NCI-H2196 treated with DMSO at 0.1 percent for 48 hours (cell line): ENCODE data around the gene TBX1.
A peak's percentile ranks its signal among the peaks of the same experiment; 100 is the strongest.

Experiments used
- DNase-seq: peaks from one replicate; lab custom pipeline; 2025; ENCODE audit not compliant: unreplicated experiment; lab: John Stamatoyannopoulos, UW

The TBX1 gene

GRCh38 chr22:19760058-19760950, at the start of gene TBX1:
Gene TBX1 (plus strand): TSS chr22:19760778. CDS start chr22:19760844, 66 bp downstream.
- DNase-seq, result no peak

- DNase-seq, result no peak
Observed at GRCh38 chr22:19713245-19713644, 47.3 kb upstream of the TBX1 start.

GRCh38 chr22:19713650-19714311, 46.8 kb upstream of the TBX1 start:
- no peak for DNase-seq

- no peak for DNase-seq
Observed at GRCh38 chr22:19714312-19715187, 46.0 kb upstream of the TBX1 start, which contains the start of gene SEPTIN5. Gene SEPTIN5 (plus strand): TSS chr22:19714503. CDS start chr22:19714589, 86 bp downstream.

DNA sequence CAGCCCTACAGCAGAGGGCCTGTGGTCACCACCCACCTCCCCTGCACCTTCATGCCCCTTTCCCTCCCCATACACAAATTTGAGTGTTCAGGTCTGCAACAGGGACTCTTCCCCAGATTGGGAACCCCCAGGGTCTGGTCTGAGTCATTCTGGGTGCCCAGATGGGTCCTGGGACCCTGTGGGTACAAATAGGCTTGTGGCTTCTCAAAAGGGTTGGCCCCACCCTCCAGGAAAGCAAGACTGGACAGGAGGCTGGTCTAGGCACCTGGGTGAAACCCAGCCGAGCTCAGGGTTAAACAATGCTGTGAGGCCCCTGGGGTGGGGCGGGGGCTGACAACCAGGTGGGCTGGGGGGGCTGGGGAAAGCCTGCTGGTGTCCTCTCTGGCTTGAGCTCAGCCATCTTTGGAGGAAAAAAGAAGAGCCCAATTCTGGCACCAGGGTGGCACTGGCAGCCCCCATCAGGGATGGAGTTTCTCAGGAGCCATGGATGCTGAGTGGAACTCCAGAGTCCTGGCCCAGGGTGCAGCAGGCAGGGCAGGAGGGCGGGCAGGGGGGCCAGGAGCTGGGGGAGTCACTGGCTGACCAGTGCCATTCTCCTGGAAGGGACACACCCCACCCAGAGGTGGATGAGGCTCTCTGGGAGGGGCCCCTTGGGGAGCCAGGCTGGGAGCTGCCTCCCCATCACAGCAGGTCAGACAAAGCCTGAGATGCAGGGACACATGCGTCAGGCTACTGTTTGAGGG, 45.2 kb upstream of the TBX1 start:
- DNase-seq, result no peak

- DNase-seq, result no peak
Observed at GRCh38 chr22:19716041-19716828, 44.3 kb upstream of the TBX1 start.

GRCh38 chr22:19716829-19717105, 43.8 kb upstream of the TBX1 start:
- DNase-seq, result no peak

- DNase-seq, result no peak
Observed at GRCh38 chr22:19717181-19717580, 43.4 kb upstream of the TBX1 start.

- peak; percentile 28 for DNase-seq
Observed at GRCh38 chr22:19717691-19718455, 42.7 kb upstream of the TBX1 start.

GRCh38 chr22:19718456-19719049, 42.0 kb upstream of the TBX1 start:
- no peak for DNase-seq

GRCh38 chr22:19719050-19719482, 41.5 kb upstream of the TBX1 start:
- no peak for DNase-seq

DNA sequence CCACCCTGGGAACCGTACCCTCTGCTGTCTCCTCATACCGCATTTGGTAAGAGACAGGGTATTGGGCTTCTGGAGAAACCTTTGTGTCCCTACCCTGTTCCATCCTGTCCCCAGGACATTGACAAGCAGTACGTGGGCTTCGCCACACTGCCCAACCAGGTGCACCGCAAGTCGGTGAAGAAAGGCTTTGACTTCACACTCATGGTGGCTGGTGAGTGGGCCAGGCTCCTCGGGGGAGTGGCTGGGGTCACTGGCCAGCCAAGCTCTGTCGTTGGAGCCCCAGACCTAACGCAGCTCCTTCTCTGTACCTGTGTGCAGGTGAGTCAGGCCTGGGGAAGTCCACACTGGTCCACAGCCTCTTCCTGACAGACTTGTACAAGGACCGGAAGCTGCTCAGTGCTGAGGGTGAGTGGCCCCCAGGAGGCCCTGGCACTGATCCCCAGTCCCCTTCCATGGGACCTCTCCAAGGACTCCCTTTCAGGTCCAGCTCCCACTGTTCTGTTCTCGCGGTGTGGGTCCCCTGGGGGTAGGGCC, 41.0 kb upstream of the TBX1 start:
- no peak for DNase-seq

GRCh38 chr22:19720150-19720827, 40.3 kb upstream of the TBX1 start:
- no peak for DNase-seq

GRCh38 chr22:19720999-19721329, 39.6 kb upstream of the TBX1 start:
- DNase-seq, result no peak

DNA sequence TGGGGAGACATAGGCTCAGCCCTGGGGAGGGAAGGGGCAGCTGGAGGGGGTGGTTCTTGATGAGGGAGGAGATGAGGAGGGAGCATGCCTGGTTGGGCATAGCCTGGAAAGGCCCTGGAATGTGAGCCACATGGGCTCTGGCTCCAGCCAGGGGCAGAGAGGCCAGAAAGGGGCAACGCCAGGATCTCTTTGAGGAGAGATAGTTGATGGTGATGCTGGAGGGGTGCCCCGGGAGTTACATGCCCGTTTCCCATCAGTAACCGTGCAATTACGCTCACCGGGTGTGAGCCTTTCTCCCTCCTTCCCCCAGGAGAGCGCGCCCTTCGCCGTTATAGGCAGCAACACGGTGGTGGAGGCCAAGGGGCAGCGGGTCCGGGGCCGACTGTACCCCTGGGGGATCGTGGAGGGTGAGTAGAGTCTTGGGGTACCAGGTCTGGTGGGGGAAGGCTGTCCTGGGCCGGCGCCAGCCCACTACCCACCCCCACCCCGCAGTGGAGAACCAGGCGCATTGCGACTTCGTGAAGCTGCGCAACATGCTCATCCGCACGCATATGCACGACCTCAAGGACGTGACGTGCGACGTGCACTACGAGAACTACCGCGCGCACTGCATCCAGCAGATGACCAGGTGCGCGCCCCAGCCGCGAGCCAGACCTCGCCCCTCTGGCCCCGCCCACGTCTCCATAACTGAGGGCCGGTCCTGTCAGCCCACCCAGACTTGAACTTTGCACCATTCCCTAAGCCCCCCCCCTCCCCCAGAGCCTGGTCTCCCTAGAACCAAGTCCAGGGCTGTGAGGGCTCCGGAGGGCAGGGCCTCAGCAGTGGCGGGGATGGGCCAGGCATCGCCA, 39.0 kb upstream of the TBX1 start:
- no peak for DNase-seq

DNA sequence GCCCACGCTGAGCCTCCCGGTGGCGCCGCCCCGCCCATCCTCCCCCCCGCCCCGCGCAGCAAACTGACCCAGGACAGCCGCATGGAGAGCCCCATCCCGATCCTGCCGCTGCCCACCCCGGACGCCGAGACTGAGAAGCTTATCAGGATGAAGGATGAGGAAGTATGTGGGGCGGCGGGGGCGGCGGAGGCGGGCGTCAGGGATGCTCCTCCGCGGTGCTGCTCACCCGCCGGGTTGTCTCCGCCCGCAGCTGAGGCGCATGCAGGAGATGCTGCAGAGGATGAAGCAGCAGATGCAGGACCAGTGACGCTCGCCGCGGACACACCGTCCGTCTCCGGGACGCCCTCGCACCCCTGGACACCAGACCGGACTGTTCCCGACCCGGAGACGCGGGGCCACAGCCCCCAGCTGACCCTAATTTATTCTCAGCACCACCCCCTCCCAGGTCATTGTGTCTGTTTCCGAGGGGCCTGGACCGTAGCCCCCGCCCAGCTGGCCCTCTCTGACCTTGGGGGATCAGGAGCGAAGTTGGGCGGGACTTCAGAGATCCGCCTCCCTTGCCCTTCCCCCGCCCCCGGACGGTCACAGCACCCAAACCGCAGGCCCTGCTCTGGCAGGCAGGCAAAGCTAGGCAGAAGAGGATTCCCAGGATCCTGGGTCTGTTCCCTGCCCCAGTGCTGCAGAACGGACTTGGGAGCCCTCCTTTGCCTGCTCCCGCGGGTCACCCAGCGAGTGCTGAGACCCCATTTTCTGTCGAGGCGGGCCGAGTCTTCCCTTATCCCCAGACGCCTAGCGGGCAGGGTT, 38.2 kb upstream of the TBX1 start:
- DNase-seq, result no peak

- no peak for DNase-seq
Observed at GRCh38 chr22:19722982-19723231, 37.7 kb upstream of the TBX1 start.
